Measurements from ENCODE around the gene PLEKHO1. TPM values are rescaled to one million over a fixed set of nuclear protein-coding genes. Genes with fewer than 3 reads are reported as not detected.
"Not testable (repeated sequence)": the region's sequence is repeated elsewhere in the genome, so short reads cannot be mapped to it uniquely, and the experiment has no call there.

Gene PLEKHO1
- total and polyA plus RNA-seq, 2 of the 4 experiments (the other 2 are of a cell fraction) = 51.4 to 56.0 TPM

- H2BK5ac ChIP-seq (ENCODE audit: low read depth, low read length, poor library complexity, severe bottlenecking); H2AK9ac ChIP-seq (replicated peaks; ENCODE audit: low read depth, low read length, poor library complexity); H2AK5ac ChIP-seq (ENCODE audit: low read depth, low read length); H4K5ac ChIP-seq (ENCODE audit: low read depth, low read length); DNase-seq; H4K91ac ChIP-seq (ENCODE audit: insufficient read depth, low read depth, low read length); H3K23ac ChIP-seq (ENCODE audit: low read depth, low read length); H3K9ac ChIP-seq (ENCODE audit: low read depth, low read length); H3K4me2 ChIP-seq (ENCODE audit: low read depth, low read length); H3K36me3 ChIP-seq (ENCODE audit: control insufficient read depth, insufficient read depth, low read length); H2BK15ac ChIP-seq (ENCODE audit: low read depth, low read length); H3K4ac ChIP-seq (ENCODE audit: low read depth, low read length); H2BK20ac ChIP-seq (ENCODE audit: low read depth, low read length); dilution Hi-C loops (cut with HindIII; ENCODE audit: low sequenced_read_pairs, unreplicated experiment); H3K9me1 ChIP-seq (ENCODE audit: insufficient read depth, low read length); in situ Hi-C loops (cut with MboI; ENCODE audit: low sequenced_read_pairs); H3K18ac ChIP-seq (ENCODE audit: low read depth, low read length); H3K14ac ChIP-seq (replicated peaks; ENCODE audit: low read depth, low read length); H3K9me3 ChIP-seq (ENCODE audit: control insufficient read depth, insufficient read depth, low read length); ATAC-seq (ENCODE audit: low read depth); H3K4me1 ChIP-seq (ENCODE audit: control insufficient read depth, insufficient read depth, low read length); BruUV-seq (replicated peaks); POLR2A ChIA-PET (ENCODE audit: unreplicated experiment); H3K4me3 ChIP-seq (ENCODE audit: insufficient read depth, low read depth, low read length); H3K27ac ChIP-seq (ENCODE audit: insufficient read depth, low read length); H4K20me1 ChIP-seq (ENCODE audit: insufficient read depth, low read length); H2AFZ ChIP-seq (replicated peaks; ENCODE audit: low read length, poor library complexity); H4K8ac ChIP-seq (ENCODE audit: low read depth in 2 of 2, low read length in 2 of 2); H3K56ac ChIP-seq (ENCODE audit: extremely low read depth, insufficient read depth, low read length); H3K27me3 ChIP-seq (ENCODE audit: control insufficient read depth, insufficient read depth, low read length); H2BK120ac ChIP-seq (ENCODE audit: low read depth, low read length): not testable (repeated sequence)
- peaks cover 8 to 27% of the 10 kb centered on the region in 2 experiments; a peak in 3 of 4 replicates for H3K79me1 ChIP-seq (ENCODE audit: low read depth in 1 of 2, low read length in 2 of 2)
- no CpG with 5 or more reads among the region's 5 CpGs for WGBS, 2 experiments (ENCODE audit: extremely low coverage in 2 of 2, insufficient read length in 1 of 2)
- CTCF ChIA-PET = interaction anchor here (0.5 to 0.6 kb wide), 2 partner anchors 36 to 678 kb away, joined by 3 to 5 read pairs; no protein-coding TSS in a partner anchor
- intact Hi-C loops (cut with micrococcal nuclease) = loop anchor here (5.0 kb wide), 1 partner anchor 39 kb away; no protein-coding TSS in a partner anchor
Observed at GRCh38 chr1:150146016-150146415, 3.7 kb upstream of the PLEKHO1 start.
